ENCODE results near the gene SMIM8.
"Not testable (repeated sequence)": the region's sequence is repeated elsewhere in the genome, so short reads cannot be mapped to it uniquely, and the experiment has no call there.

SMIM8 gene

DNA sequence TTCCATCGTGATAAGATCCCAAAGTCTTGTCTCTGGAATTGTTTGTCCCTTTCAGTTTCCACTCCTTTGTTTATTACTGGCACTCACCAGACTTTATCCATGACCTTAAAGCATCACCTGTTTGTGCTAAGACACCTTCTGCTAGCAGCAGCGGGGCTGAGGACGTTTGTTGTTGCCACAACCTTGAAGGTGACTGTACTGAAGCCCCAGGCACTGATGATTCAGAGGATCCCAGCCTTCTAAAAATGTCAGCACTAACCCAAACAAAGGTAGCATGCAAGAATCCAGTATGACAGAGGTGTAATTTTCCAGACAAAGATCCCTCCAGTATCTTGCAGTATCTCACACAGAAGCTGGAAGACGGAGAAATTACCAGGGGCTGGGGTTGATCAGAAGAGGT lies 28.9 kb upstream of the SMIM8 start:
- Histone ChIP-seq H2AFZ (ENCODE audit: low read depth, low read length) (no peak overlapping the region), H3K4me3 (ENCODE audit: low read depth in 1 of 2, low read length in 2 of 2) (no peak overlapping the region), H3K9me3 (ENCODE audit: insufficient read depth, low read length, severe bottlenecking) (no peaks in the 10 kb centered on the region), H3K4me2 (ENCODE audit: insufficient read depth, low read length) (no peak overlapping the region), H3K36me3 (ENCODE audit: insufficient read depth, low read length) (no peaks in the 10 kb centered on the region), H3K9ac (ENCODE audit: low read depth, low read length) (no peak overlapping the region), H3K27me3 (ENCODE audit: insufficient read depth, low read length, poor library complexity) (peaks cover 17% of the 10 kb centered on the region), H3K79me2 (ENCODE audit: insufficient read depth, low read length) (no peaks in the 10 kb centered on the region), H4K20me1 (ENCODE audit: insufficient read depth, low read length) (no peaks in the 10 kb centered on the region), H3K4me1 (ENCODE audit: insufficient read depth, low read length) (no peaks in the 10 kb centered on the region), H3K27ac (ENCODE audit: low read length) (no peak overlapping the region)
- ATAC-seq (ENCODE audit: insufficient read depth, low read depth) (no peak), DNase-seq (no peak)
- TF ChIP-seq EZH2 (IDR thresholded peaks at IDR 0.05; ENCODE audit: borderline replicate concordance, low read depth, low read length, severe bottlenecking), result no peak
- TF ChIP-seq, protein P1, sequence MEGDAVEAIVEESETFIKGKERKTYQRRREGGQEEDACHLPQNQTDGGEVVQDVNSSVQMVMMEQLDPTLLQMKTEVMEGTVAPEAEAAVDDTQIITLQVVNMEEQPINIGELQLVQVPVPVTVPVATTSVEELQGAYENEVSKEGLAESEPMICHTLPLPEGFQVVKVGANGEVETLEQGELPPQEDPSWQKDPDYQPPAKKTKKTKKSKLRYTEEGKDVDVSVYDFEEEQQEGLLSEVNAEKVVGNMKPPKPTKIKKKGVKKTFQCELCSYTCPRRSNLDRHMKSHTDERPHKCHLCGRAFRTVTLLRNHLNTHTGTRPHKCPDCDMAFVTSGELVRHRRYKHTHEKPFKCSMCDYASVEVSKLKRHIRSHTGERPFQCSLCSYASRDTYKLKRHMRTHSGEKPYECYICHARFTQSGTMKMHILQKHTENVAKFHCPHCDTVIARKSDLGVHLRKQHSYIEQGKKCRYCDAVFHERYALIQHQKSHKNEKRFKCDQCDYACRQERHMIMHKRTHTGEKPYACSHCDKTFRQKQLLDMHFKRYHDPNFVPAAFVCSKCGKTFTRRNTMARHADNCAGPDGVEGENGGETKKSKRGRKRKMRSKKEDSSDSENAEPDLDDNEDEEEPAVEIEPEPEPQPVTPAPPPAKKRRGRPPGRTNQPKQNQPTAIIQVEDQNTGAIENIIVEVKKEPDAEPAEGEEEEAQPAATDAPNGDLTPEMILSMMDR (IDR thresholded peaks at IDR 0.05; ENCODE audit: borderline replicate concordance, extremely low read depth, low read length, poor library complexity, severe bottlenecking), result no peak

GRCh38 chr6:87297119-87297518 lies 25.3 kb upstream of the SMIM8 start:
- Histone ChIP-seq H3K4me2 (ENCODE audit: insufficient read depth, low read length) (no peak overlapping the region), H3K27me3 (ENCODE audit: insufficient read depth, low read length, poor library complexity) (peaks cover 13% of the 10 kb centered on the region), H3K9ac (ENCODE audit: low read depth, low read length) (no peak overlapping the region), H3K79me2 (ENCODE audit: insufficient read depth, low read length) (no peaks in the 10 kb centered on the region), H3K36me3 (ENCODE audit: insufficient read depth, low read length) (no peaks in the 10 kb centered on the region), H4K20me1 (ENCODE audit: insufficient read depth, low read length) (no peaks in the 10 kb centered on the region), H3K4me1 (ENCODE audit: insufficient read depth, low read length) (no peaks in the 10 kb centered on the region), H3K4me3 (ENCODE audit: low read depth in 1 of 2, low read length in 2 of 2) (no peak overlapping the region), H3K9me3 (ENCODE audit: insufficient read depth, low read length, severe bottlenecking) (no peaks in the 10 kb centered on the region), H2AFZ (ENCODE audit: low read depth, low read length) (no peak overlapping the region), H3K27ac (ENCODE audit: low read length) (no peak overlapping the region)
- TF ChIP-seq, protein P1 (IDR thresholded peaks at IDR 0.05; ENCODE audit: borderline replicate concordance, extremely low read depth, low read length, poor library complexity, severe bottlenecking), result no peak
- TF ChIP-seq EZH2 (IDR thresholded peaks at IDR 0.05; ENCODE audit: borderline replicate concordance, low read depth, low read length, severe bottlenecking), result no peak
- DNase-seq, result no peak
- ATAC-seq (ENCODE audit: insufficient read depth, low read depth), result no peak

DNA sequence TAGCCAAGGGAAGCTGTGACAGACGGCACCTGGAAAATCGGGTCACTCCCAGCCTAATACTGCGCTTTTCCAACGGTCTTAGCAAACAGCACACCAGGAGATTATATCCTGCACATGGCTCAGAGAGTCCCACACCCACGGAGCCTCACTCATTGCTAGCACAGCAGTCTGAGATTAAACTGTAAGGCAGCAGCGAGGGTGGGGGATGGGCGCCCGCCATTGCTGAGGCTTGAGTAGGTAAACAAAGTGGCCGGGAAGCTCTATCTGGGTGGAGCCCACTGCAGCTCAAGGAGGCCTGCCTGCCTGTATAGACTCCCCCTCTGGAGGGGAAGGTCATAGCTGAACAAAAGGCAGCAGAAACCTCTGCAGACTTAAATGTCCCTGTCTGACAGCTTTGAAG lies 21.1 kb upstream of the SMIM8 start:
- not testable (repeated sequence) for H3K4me1 ChIP-seq (ENCODE audit: insufficient read depth, low read length); H3K4me3 ChIP-seq (ENCODE audit: low read depth in 1 of 2, low read length in 2 of 2); H3K4me2 ChIP-seq (ENCODE audit: insufficient read depth, low read length); H2AFZ ChIP-seq (ENCODE audit: low read depth, low read length); H3K9me3 ChIP-seq (ENCODE audit: insufficient read depth, low read length, severe bottlenecking); H3K36me3 ChIP-seq (ENCODE audit: insufficient read depth, low read length); ATAC-seq (ENCODE audit: insufficient read depth, low read depth); DNase-seq; H3K9ac ChIP-seq (ENCODE audit: low read depth, low read length); H4K20me1 ChIP-seq (ENCODE audit: insufficient read depth, low read length); H3K27ac ChIP-seq (ENCODE audit: low read length); H3K79me2 ChIP-seq (ENCODE audit: insufficient read depth, low read length); H3K27me3 ChIP-seq (ENCODE audit: insufficient read depth, low read length, poor library complexity)

DNA sequence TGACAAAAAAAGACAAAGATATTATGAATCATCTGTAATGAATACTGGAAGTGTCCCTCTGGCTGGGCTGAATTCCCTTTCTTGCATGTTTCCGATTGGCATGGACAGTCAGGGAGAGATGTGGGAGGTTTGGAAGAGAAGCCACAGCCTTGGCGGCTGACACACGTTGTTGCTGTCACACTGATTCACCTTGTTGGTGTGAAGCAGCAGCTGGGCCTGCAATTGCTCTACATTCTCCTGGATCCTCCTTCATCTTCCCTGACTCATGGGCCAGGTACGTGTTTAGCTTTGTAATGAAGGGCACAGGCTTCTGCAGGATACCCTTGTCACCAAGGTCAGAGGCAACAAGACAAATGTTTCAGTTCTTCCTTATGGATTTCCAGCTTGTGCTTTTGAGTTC lies 13.4 kb upstream of the SMIM8 start:
- Histone ChIP-seq H3K27ac (ENCODE audit: low read length) (no peak overlapping the region), H3K4me1 (ENCODE audit: insufficient read depth, low read length) (no peaks in the 10 kb centered on the region), H3K4me2 (ENCODE audit: insufficient read depth, low read length) (no peak overlapping the region), H3K27me3 (ENCODE audit: insufficient read depth, low read length, poor library complexity) (peaks cover 5% of the 10 kb centered on the region), H4K20me1 (ENCODE audit: insufficient read depth, low read length) (no peaks in the 10 kb centered on the region), H2AFZ (ENCODE audit: low read depth, low read length) (no peak overlapping the region), H3K4me3 (ENCODE audit: low read depth in 1 of 2, low read length in 2 of 2) (no peak overlapping the region), H3K9me3 (ENCODE audit: insufficient read depth, low read length, severe bottlenecking) (no peaks in the 10 kb centered on the region), H3K79me2 (ENCODE audit: insufficient read depth, low read length) (no peaks in the 10 kb centered on the region), H3K36me3 (ENCODE audit: insufficient read depth, low read length) (no peaks in the 10 kb centered on the region), H3K9ac (ENCODE audit: low read depth, low read length) (no peak overlapping the region)
- DNase-seq, result no peak
- TF ChIP-seq, protein P1 (IDR thresholded peaks at IDR 0.05; ENCODE audit: borderline replicate concordance, extremely low read depth, low read length, poor library complexity, severe bottlenecking), result no peak
- no peak for TF ChIP-seq EZH2 (IDR thresholded peaks at IDR 0.05; ENCODE audit: borderline replicate concordance, low read depth, low read length, severe bottlenecking)
- ATAC-seq (ENCODE audit: insufficient read depth, low read depth), result no peak
